ENCODE results near the gene FBLIM1.

FBLIM1 gene

DNA sequence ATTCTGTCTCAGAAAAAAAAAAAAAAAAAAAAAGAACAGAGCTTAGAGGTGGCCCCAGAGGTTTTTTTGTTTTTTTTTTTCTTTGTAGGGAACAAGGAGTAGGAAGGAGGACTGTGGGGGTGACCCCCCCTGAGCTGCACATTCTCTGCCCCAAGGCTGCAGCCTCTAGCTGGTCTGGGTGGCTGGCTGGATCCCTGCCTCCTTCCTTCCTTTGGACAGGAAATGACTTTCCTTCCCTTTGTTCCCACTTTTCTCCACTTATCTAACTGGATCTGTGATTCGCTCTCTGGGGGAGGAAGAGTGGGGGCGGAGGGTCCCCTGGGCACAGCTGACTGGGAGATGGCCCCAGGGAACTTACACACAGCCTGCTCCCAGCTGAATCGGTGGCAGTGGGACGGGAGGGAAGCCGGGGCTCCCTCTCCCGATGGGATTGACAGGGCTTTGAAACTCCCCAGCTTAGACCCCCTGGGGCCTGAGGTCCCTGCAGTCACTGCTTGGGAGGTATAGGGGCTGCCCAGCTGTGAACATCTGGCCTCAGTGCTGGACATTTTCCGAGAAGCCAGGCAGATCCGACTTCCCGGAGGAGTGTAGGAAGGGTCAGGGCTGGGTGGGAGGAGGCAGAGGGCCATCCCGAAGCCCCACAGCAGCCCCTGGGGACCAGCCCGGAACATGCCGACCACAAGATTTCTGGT, 2.1 kb downstream of the FBLIM1 start:
- H3K4me3 ChIP-seq (ENCODE audit: low read depth, low read length), result no peak overlapping the region
- TF ChIP-seq, protein P1, sequence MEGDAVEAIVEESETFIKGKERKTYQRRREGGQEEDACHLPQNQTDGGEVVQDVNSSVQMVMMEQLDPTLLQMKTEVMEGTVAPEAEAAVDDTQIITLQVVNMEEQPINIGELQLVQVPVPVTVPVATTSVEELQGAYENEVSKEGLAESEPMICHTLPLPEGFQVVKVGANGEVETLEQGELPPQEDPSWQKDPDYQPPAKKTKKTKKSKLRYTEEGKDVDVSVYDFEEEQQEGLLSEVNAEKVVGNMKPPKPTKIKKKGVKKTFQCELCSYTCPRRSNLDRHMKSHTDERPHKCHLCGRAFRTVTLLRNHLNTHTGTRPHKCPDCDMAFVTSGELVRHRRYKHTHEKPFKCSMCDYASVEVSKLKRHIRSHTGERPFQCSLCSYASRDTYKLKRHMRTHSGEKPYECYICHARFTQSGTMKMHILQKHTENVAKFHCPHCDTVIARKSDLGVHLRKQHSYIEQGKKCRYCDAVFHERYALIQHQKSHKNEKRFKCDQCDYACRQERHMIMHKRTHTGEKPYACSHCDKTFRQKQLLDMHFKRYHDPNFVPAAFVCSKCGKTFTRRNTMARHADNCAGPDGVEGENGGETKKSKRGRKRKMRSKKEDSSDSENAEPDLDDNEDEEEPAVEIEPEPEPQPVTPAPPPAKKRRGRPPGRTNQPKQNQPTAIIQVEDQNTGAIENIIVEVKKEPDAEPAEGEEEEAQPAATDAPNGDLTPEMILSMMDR (IDR thresholded peaks at IDR 0.05; ENCODE audit: low read depth, low read length, missing control alignments), result no peak
- DNase-seq (ENCODE audit: low read depth), result no peak

DNA sequence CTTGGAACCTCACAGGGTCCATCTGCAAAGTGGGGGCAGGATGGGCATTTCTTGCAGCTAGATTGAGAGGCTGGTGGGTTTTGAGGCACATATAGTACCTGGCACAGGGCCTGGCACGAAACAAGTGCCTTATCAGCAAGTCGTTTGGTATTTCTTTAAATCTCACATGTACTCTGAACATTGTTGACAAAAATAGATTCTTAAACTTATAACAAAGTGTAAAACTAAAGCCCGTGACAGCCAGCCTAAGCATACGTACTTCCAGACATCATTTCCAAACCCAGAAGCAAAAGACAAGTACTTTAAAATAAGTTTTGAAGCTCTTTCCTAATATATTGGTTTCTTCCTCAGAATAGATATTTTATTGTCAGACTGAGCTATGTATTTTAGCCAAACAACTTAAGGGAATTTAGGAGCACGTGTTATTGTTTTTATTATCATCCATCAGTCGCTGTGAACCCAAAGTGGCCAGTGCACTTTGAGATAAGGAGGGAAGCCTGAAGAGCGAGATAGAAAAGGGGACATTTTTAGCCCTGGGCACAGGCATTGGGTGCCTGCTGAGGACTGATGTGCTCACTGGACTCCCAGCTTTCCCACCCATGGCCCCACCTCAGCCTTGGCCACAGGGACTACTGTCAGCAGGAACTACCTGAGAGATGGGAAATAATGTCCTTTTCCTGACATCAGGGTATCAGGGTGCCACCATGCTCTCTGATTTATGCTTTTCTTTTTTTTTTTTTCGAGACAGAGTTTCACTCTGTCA, 3.0 kb downstream of the FBLIM1 start:
- no peak overlapping the region for H3K4me3 ChIP-seq (ENCODE audit: low read depth, low read length)
- TF ChIP-seq, protein P1 (IDR thresholded peaks at IDR 0.05; ENCODE audit: low read depth, low read length, missing control alignments), result no peak
- no peak for DNase-seq (ENCODE audit: low read depth)

DNA sequence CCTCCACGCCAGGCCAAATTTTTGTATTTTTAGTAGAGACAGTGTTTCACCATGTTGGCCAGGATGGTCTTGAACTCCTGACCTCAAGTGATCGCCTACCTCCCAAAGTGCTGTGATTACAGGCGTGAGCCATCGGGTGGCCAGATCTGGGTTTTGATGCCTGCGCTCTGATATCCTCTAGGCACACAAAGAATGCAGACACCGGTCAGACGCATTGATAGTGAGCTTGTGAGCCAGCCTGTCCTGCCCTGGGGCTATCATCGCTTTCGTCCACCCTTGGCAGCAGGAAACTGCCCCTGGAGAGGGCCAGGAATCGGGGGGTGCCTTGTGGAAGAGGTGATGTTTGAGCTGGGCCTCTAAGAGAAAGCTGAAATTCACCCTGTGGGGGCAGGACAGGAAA, 4.0 kb downstream of the FBLIM1 start:
- no peak overlapping the region for H3K4me3 ChIP-seq (ENCODE audit: low read depth, low read length)
- no peak for DNase-seq (ENCODE audit: low read depth)
- TF ChIP-seq, protein P1 (IDR thresholded peaks at IDR 0.05; ENCODE audit: low read depth, low read length, missing control alignments), result no peak

DNA sequence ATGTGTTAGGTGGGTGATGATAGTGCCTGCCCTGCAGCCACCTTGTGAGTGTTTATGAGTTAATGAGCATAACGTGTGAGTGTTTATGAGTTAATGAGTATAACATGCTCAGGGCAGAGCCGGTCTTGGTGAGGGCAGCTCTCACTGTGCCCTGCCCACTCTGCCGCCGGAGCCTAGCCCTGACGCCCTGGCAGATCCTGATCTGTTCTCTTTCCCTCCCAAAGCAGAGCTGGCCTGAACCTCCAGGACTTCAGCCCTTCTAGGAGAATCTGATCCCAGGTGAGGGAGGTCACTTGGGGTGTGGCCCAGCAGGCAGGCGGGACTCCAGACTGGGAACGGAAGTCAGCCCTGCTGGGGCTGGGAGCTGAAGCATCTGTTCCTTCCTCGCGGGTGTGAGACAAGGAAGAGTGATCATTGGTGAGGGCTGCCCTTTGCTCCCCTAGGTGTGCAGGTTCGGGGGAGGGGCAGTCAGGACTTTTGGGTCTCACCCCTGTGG, 5.7 kb downstream of the FBLIM1 start:
- TF ChIP-seq, protein P1 (IDR thresholded peaks at IDR 0.05; ENCODE audit: low read depth, low read length, missing control alignments), result no peak
- no peak overlapping the region for H3K4me3 ChIP-seq (ENCODE audit: low read depth, low read length)
- no peak for DNase-seq (ENCODE audit: low read depth)

DNA sequence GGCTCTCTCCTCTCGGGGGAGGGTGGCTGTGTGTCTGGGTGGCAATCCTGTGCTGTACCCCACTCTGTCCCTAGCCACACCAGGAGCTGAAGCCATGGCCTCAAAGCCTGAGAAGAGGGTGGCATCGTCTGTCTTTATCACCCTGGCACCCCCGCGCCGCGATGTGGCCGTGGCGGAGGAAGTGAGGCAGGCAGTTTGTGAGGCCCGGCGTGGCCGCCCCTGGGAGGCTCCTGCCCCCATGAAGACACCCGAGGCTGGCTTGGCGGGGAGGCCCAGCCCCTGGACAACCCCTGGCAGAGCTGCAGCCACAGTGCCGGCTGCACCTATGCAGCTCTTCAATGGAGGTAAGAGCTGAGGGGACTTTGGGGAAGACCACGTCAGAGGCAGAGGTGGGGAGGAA, 6.3 kb downstream of the FBLIM1 start:
- no peak for DNase-seq (ENCODE audit: low read depth)
- H3K4me3 ChIP-seq (ENCODE audit: low read depth, low read length), result no peak overlapping the region
- TF ChIP-seq, protein P1 (IDR thresholded peaks at IDR 0.05; ENCODE audit: low read depth, low read length, missing control alignments), result no peak

DNA sequence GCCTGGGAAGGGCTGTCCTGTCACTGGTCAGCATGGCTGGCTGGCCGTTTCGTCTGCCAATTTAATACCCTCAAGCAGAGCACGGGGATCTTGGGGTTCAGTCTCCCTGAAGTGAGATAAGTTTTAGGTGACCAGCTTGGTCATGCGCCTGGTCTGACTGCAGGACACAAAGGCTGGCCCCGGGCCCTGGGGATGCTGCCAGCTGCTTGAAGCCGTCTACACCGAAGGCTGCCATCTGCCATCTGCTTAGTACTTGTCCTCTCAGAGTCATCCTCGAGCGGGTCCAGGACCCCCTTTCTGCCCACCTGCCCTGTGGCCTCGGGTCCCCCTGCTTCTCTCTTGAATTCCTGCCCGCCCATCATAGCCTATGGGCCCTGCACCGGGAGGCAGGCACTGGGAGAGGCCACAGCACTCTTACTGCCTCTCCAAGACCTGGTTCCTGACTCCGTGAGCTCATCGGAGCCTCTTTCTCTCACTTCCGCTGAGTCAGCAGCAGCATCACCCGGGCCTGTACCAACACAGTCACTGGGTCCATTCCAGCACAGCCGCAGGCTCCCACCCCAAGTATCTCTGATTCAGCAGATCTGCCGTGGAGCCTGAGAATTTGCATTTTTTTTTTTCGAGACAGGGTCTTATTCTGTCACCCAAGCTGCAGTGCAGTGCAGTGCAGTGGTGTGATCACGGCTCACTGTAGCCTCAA, 7.0 kb downstream of the FBLIM1 start:
- TF ChIP-seq, protein P1 (IDR thresholded peaks at IDR 0.05; ENCODE audit: low read depth, low read length, missing control alignments), result no peak
- DNase-seq (ENCODE audit: low read depth), result no peak

More for the DNA sequence above, 7.0 kb downstream of the FBLIM1 start:
- no peak overlapping the region for H3K4me3 ChIP-seq (ENCODE audit: low read depth, low read length)
